Measurements from ENCODE around the gene TTC7B.

DNA sequence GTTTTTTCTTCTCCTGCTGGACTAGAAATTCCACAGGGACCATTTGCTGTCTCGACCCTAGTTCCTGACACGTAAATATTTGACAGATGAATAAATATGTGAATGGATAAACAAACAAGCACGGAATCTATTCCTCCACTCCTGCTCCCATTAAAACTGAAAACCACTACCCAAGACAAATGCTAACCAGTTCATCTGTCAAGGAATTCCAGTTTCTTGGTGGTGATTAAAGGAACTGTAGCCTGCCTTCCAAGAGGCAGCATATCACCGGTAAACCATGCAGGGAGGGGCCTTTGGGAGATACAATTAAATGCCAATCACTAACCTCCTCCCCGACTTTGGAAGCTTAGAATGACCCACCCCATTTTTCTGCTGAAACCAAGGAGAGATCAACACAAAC lies 95.4 kb downstream of the TTC7B start:
- TF ChIP-seq ZNF274 (IDR thresholded peaks at IDR 0.05; ENCODE audit: low read depth, low read length) (no peak), SUZ12 (IDR thresholded peaks at IDR 0.05; ENCODE audit: extremely low read depth, insufficient read depth, insufficient read length) (no peak)

Measured in NT2/D1 (cell line).